HCT116 (cell line): ENCODE results near the gene COA7. TPM values are rescaled to one million over a fixed set of nuclear protein-coding genes. Genes with fewer than 3 reads are reported as not detected.
"Not testable (repeated sequence)": the region's sequence is repeated elsewhere in the genome, so short reads cannot be mapped to it uniquely, and the experiment has no call there.

Experiments
- ATAC-seq: fragments of 200-7000 bp; cut with Tn5 transposase; 2 replicates; pipeline ENCODE4 v1.9.1; 2020; ENCODE audit warnings: mild to moderate bottlenecking, moderate library complexity
- BruUV-seq: library from RNA; stranded (reverse); fragments of 400-500 nt; replicated peaks from 2 replicates; lab custom pipeline; 2021; lab: Mats Ljungman, UMichigan
- CTCF ChIA-PET: fragments of 300-600 bp; sonication (Branson Sonifier 250); formaldehyde crosslinking; loops from one replicate; lab custom pipeline; 2021; ENCODE audit warnings: antibody characterized with exemption; lab: Charles Lee
- POLR2A ChIA-PET: fragments of 300-600, 350-600 bp; sonication (Branson Sonifier 250); formaldehyde crosslinking; loops from one replicate; lab custom pipeline; 2021; ENCODE audit warnings: antibody characterized with exemption; lab: Charles Lee
- RAD21 ChIA-PET, 2 experiments: fragments of 300-600 bp; sonication (Branson Sonifier 250); formaldehyde crosslinking; loops; one replicate each; lab custom pipeline; 2023; ENCODE audit warnings: low total read pairs in 2 of 2; ENCODE audit not compliant: uncharacterized antibody in 2 of 2, unreplicated experiment in 2 of 2, low non-redundant PET in 1 of 2; lab: Charles Lee
- DNase-seq: peaks from one replicate; pipeline ENCODE4 v3.0.0-alpha.2; 2010; ENCODE audit warnings: low read depth, low spot score
- H2AFZ ChIP-seq: fragments of 200-600 bp; shearing (Covaris generic), sonication (generic); 2 replicates; pipeline ENCODE4 v1.6.1; 2017; ENCODE audit warnings: low read depth, mixed run types, mixed read lengths, antibody characterized with exemption, low read length; ENCODE audit not compliant: poor library complexity, severe bottlenecking
- H3K27ac ChIP-seq: 2 replicates; pipeline ENCODE4 v1.5.1; 2012; ENCODE audit warnings: low read depth, low read length
- H3K27me3 ChIP-seq: fragments of 200-600 bp; sonication (generic); 2 replicates; pipeline ENCODE4 v1.6.1; 2016; ENCODE audit warnings: mixed run types, low read length, mixed read lengths; ENCODE audit not compliant: insufficient read depth
- H3K36me3 ChIP-seq, 2 experiments: fragments of 200-500 bp in 1 of 2; fragments of 200-600 bp in 1 of 2; sonication (Bioruptor generic) in 1 of 2; sonication (generic) in 1 of 2; 2 replicates each; pipeline versions ENCODE4 v1.5.1 to v1.6.1; 2014 to 2016; ENCODE audit warnings: low read length in 2 of 2, inconsistent platforms in 1 of 2, mixed read lengths in 1 of 2, mixed run types in 1 of 2; ENCODE audit not compliant: insufficient read depth in 2 of 2, control insufficient read depth in 1 of 2
- H3K4me1 ChIP-seq, 2 experiments: fragments of 200-600 bp in 1 of 2; sonication (generic) in 1 of 2; 2 replicates each; pipeline versions ENCODE4 v1.5.1 to v1.6.1; 2012 to 2017; ENCODE audit warnings: low read length in 2 of 2, inconsistent platforms in 1 of 2, mild to moderate bottlenecking in 1 of 2, mixed read lengths in 1 of 2, mixed run types in 1 of 2, moderate library complexity in 1 of 2; ENCODE audit not compliant: insufficient read depth in 2 of 2, control insufficient read depth in 1 of 2
- H3K4me2 ChIP-seq: fragments of 200-600 bp; sonication (generic); 2 replicates; pipeline ENCODE4 v1.6.1; 2017; ENCODE audit warnings: mixed run types, low read length, mixed read lengths
- H3K4me3 ChIP-seq, 2 experiments: fragments of 200-600 bp in 1 of 2; sonication (generic) in 1 of 2; replicated peaks in 1 of 2; 2 replicates each; pipeline ENCODE4 v1.5.1; 2011 to 2016; ENCODE audit warnings: low read length in 2 of 2, control low read depth in 1 of 2, low read depth in 1 of 2, mild to moderate bottlenecking in 1 of 2, mixed read lengths in 1 of 2, mixed run types in 1 of 2
- H3K79me2 ChIP-seq: fragments of 200-600 bp; sonication (generic); 2 replicates; pipeline ENCODE4 v1.6.1; 2017; ENCODE audit warnings: mild to moderate bottlenecking, mixed run types, low read length, moderate library complexity, mixed read lengths; ENCODE audit not compliant: insufficient read depth
- H3K9ac ChIP-seq: fragments of 200-600 bp; sonication (generic); 2 replicates; pipeline ENCODE4 v1.6.1; 2016; ENCODE audit warnings: low read length, mixed read lengths
- H3K9me2 ChIP-seq: fragments of 200-600 bp; sonication (generic), shearing (Covaris generic); 2 replicates; pipeline ENCODE4 v1.6.1; 2017; ENCODE audit warnings: mixed run types, mild to moderate bottlenecking, moderate library complexity; ENCODE audit not compliant: insufficient read depth
- H3K9me3 ChIP-seq, 2 experiments: fragments of 200-500 bp in 1 of 2; fragments of 200-600 bp in 1 of 2; sonication (Bioruptor generic) in 1 of 2; sonication (generic) in 1 of 2; 2 replicates each; pipeline ENCODE4 v1.6.1; 2014 to 2017; ENCODE audit warnings: low read length in 2 of 2, mixed read lengths in 2 of 2, inconsistent platforms in 1 of 2, low read depth in 1 of 2, mild to moderate bottlenecking in 1 of 2, mixed run types in 1 of 2, moderate library complexity in 1 of 2; ENCODE audit not compliant: control insufficient read depth in 1 of 2, insufficient read depth in 1 of 2
- H4K20me1 ChIP-seq: fragments of 200-600 bp; sonication (generic), shearing (Covaris generic); 2 replicates; pipeline ENCODE4 v1.6.1; 2017; ENCODE audit warnings: mixed run types, mild to moderate bottlenecking, moderate library complexity; ENCODE audit not compliant: insufficient read depth
- CBX3 ChIP-seq: IDR thresholded peaks from 2 replicates; pipeline ENCODE4 v1.6.1; 2012; ENCODE audit warnings: low read depth
- EGR1 ChIP-seq: IDR thresholded peaks from 2 replicates; pipeline ENCODE4 v1.6.1; 2012; ENCODE audit warnings: low read depth
- FOSL1 ChIP-seq: IDR thresholded peaks from 2 replicates; pipeline ENCODE4 v1.6.1; 2012; ENCODE audit warnings: low read depth
- JUND ChIP-seq: IDR thresholded peaks from 2 replicates; pipeline ENCODE4 v1.6.1; 2012
- SP1 ChIP-seq: IDR thresholded peaks from 2 replicates; pipeline ENCODE4 v1.6.1; 2012; ENCODE audit warnings: low read depth
- intact Hi-C: fragments of 100-400 bp; cut with micrococcal nuclease; formaldehyde crosslinking; loops from 2 replicates; pipeline ENCODE4 v1.10.0; 2022
- total RNA-seq: library from RNA; stranded (reverse); gene quantifications from one replicate; pipeline ENCODE4 v1.2.1, GENCODE V29; 2021; ENCODE audit not compliant: unreplicated experiment
- TF ChIP-seq, protein P1 (sequence below): IDR thresholded peaks from 2 replicates; pipeline ENCODE4 v1.6.1; 2012

The COA7 gene
- total RNA-seq, 1 experiment from 2014 or later: 43.6 TPM

DNA sequence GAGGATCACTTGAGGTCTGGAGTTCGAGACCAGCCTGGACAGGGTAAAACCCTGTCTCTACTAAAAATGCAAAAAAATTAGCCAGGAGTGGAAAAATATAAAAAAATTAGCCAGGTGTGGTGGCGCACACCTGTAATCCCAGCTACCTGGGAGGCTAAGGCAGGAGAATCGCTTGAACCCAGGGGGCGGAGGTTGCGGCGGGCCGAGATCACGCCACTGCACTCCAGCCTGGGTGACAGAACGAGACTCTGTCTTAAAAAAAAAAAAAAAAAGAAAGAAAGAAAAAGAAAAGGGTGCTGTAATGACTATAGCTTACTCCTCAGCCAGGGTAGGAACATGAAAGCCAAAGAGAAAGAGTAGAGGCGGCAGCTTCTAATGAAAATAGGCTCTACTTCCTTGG lies 4.8 kb downstream of the COA7 start:
- RAD21 ChIA-PET, H3K4me2 ChIP-seq, BruUV-seq, CTCF ChIA-PET, intact Hi-C loops, DNase-seq, H3K4me3 ChIP-seq, H3K9ac ChIP-seq, H2AFZ ChIP-seq, ATAC-seq, H4K20me1 ChIP-seq, H3K9me3 ChIP-seq, POLR2A ChIA-PET, H3K27me3 ChIP-seq, H3K9me2 ChIP-seq, H3K27ac ChIP-seq: not testable (repeated sequence)
- Histone ChIP-seq H3K79me2 (peaks cover 86% of the 10 kb centered on the region), H3K4me1 (peaks cover 0 to 15% of the 10 kb centered on the region in 2 experiments; a peak in 2 of 4 replicates), H3K36me3 (peaks cover 17 to 28% of the 10 kb centered on the region in 2 experiments)

DNA sequence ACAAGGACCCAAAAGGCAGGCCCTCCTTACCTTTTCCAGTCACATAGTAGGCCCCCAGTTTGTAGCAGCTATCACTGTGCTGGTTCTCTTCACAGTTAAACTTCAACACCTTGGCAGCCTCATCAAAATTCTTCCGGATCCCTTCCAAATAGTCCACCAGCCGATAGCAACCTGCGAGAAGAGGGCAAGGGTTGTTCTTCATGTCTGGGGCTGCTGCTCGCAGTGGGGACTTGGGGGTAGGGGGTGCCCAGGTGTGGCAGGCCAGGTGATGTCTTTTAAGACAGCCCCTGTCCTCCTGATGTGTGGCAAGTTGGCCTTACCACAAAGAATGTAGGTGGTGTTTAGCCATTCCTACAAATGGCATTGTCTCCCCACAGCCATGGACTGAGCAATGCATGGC lies 5.5 kb downstream of the COA7 start:
- H3K27me3 ChIP-seq: no peaks in the 10 kb centered on the region
- ATAC-seq: no peak
- 0 out of 2 replicates have a peak, but pooled peaks cover 5% of the 10 kb centered on the region for H4K20me1 ChIP-seq
- ChIA-PET CTCF (no interaction called here), RAD21 (no interaction called here), POLR2A (no interaction called here)
- H3K79me2 ChIP-seq: peaks cover 87% of the 10 kb centered on the region
- DNase-seq: no peak
- H2AFZ ChIP-seq: no peak overlapping the region
- H3K4me3 ChIP-seq: no peak overlapping the region
- BruUV-seq: no TSS peak
- peaks cover 0 to 9% of the 10 kb centered on the region in 2 experiments; a peak in 2 of 4 replicates for H3K4me1 ChIP-seq
- H3K27ac ChIP-seq: no peak overlapping the region
- intact Hi-C loops: no loop called here
- H3K36me3 ChIP-seq: peaks cover 23 to 32% of the 10 kb centered on the region in 2 experiments
- H3K4me2 ChIP-seq: no peak overlapping the region
- no peak for TF ChIP-seq SP1
- TF ChIP-seq JUND: no peak
- no peak for TF ChIP-seq CBX3
- no peak for TF ChIP-seq FOSL1
- TF ChIP-seq, protein P1, sequence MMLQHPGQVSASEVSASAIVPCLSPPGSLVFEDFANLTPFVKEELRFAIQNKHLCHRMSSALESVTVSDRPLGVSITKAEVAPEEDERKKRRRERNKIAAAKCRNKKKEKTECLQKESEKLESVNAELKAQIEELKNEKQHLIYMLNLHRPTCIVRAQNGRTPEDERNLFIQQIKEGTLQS: no peak
- TF ChIP-seq EGR1: no peak
- TF ChIP-seq, all 23 proteins: peak for 0
- Histone ChIP-seq H3K9me3 (no peaks in the 10 kb centered on the region), H3K9me2 (no peaks in the 10 kb centered on the region), H3K9ac (no peak overlapping the region)
